Tibial nerve (tissue), 4 donors: ENCODE measurements around the gene ANKRD44. TPM values are rescaled to one million over a fixed set of nuclear protein-coding genes. Genes with fewer than 3 reads are reported as not detected.

Source experiments
- DNase-seq, 2 donors: peaks; one replicate each; pipeline ENCODE4 v3.0.0-alpha.2; 2019; ENCODE audit warnings: low spot score in 2 of 2
- H3K27ac ChIP-seq, 4 donors: fragments of 200-600 bp; sonication (generic) in 3 of 4; one replicate each; pipeline ENCODE4 v1.5.1; 2017 to 2019; ENCODE audit warnings: mild to moderate bottlenecking in 1 of 4
- H3K27me3 ChIP-seq, 2 donors: fragments of 200-600 bp; sonication (generic) in 1 of 2; one replicate each; pipeline versions ENCODE4 v1.5.1 to v1.6.0; 2017 to 2019
- H3K36me3 ChIP-seq, 3 donors: fragments of 200-600 bp; sonication (generic); one replicate each; pipeline ENCODE4 v1.5.1; 2018 to 2019
- H3K4me1 ChIP-seq, 4 donors: fragments of 200-600 bp; sonication (generic) in 3 of 4; one replicate each; pipeline ENCODE4 v1.5.1; 2017 to 2019
- H3K4me3 ChIP-seq, 4 donors: fragments of 200-600 bp; sonication (generic) in 3 of 4; one replicate each; pipeline ENCODE4 v1.5.1; 2017 to 2019; ENCODE audit warnings: mild to moderate bottlenecking in 1 of 4, moderate library complexity in 1 of 4
- H3K9me3 ChIP-seq, 4 donors: fragments of 200-600 bp; sonication (generic) in 3 of 4; one replicate each; pipeline ENCODE4 v1.5.1; 2017 to 2019
- EP300 ChIP-seq, 2 donors: sonication (generic); formaldehyde crosslinking; IDR thresholded peaks; one replicate each; pipeline ENCODE4 v1.6.1; 2017; ENCODE audit warnings: antibody characterized with exemption in 2 of 2, mild to moderate bottlenecking in 1 of 2
- POLR2A ChIP-seq, 2 donors: fragments of 450-650 bp; IDR thresholded peaks; one replicate each; pipeline ENCODE4 v1.6.1; 2017; ENCODE audit warnings: antibody characterized with exemption in 2 of 2, mild to moderate bottlenecking in 2 of 2, moderate library complexity in 2 of 2
- WGBS, 2 donors: methylation state at CpG; one replicate each; pipeline ENCODE4 v1.1.5; 2018; 5-methylcytosine and 5-hydroxymethylcytosine counted together
- total RNA-seq, 4 donors: library from RNA; depleted of rRNA; stranded (reverse); fragments of >200 nt; gene quantifications; one replicate each; pipeline ENCODE4 v1.1.0, GENCODE V29; 2016
- TF ChIP-seq, protein P1 (sequence below), 5 experiments: fragments of 200-600 bp in 3 of 5; fragments of 450-650 bp in 2 of 5; sonication (generic) in 3 of 5; IDR thresholded peaks; one replicate each; pipeline ENCODE4 v1.5.1; 2016 to 2019; ENCODE audit warnings: antibody characterized with exemption in 5 of 5, mild to moderate bottlenecking in 3 of 5, moderate library complexity in 2 of 5

ANKRD44 gene
- total RNA-seq, 4 donors from 2014 or later: 28.5 to 48.9 (median 41.5) TPM

DNA sequence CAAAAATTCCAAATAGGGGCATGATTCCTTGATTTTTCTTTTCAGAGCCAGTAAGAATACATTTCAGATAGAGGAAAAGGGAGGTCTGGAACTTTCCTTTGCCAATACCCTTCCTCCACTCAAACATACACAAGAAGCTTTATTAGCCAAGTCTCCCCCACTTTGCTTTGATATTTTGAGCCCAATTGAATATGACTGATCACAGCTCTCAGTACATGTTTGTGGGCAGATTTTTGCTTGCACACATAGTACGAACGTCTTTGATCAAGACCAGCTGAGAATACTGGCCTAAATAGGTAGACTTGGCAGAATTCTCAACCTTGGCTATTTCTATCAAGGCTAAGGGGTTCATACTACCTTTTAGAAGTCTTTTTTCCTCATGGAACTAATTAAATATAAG lies 235.3 kb downstream of the ANKRD44 start:
- TF ChIP-seq, protein P1, sequence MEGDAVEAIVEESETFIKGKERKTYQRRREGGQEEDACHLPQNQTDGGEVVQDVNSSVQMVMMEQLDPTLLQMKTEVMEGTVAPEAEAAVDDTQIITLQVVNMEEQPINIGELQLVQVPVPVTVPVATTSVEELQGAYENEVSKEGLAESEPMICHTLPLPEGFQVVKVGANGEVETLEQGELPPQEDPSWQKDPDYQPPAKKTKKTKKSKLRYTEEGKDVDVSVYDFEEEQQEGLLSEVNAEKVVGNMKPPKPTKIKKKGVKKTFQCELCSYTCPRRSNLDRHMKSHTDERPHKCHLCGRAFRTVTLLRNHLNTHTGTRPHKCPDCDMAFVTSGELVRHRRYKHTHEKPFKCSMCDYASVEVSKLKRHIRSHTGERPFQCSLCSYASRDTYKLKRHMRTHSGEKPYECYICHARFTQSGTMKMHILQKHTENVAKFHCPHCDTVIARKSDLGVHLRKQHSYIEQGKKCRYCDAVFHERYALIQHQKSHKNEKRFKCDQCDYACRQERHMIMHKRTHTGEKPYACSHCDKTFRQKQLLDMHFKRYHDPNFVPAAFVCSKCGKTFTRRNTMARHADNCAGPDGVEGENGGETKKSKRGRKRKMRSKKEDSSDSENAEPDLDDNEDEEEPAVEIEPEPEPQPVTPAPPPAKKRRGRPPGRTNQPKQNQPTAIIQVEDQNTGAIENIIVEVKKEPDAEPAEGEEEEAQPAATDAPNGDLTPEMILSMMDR (IDR thresholded peaks at IDR 0.05): no peak
- TF ChIP-seq EP300 (IDR thresholded peaks at IDR 0.05) (no peak), POLR2A (IDR thresholded peaks at IDR 0.05) (no peak)
- Histone ChIP-seq H3K27me3 (no peaks in the 10 kb centered on the region), H3K4me3 (no peak overlapping the region), H3K27ac (peak overlapping the region; percentile 51 to 87 (median 69)), H3K4me1 (peaks cover 0 to 93% (median 46%) of the 10 kb centered on the region in 4 donors), H3K9me3 (no peaks in the 10 kb centered on the region), H3K36me3 (no peaks in the 10 kb centered on the region)
- DNase-seq: no peak
- WGBS, 2 donors: 35 to 48% methylated on average over 2 of the region's 2 CpGs

DNA sequence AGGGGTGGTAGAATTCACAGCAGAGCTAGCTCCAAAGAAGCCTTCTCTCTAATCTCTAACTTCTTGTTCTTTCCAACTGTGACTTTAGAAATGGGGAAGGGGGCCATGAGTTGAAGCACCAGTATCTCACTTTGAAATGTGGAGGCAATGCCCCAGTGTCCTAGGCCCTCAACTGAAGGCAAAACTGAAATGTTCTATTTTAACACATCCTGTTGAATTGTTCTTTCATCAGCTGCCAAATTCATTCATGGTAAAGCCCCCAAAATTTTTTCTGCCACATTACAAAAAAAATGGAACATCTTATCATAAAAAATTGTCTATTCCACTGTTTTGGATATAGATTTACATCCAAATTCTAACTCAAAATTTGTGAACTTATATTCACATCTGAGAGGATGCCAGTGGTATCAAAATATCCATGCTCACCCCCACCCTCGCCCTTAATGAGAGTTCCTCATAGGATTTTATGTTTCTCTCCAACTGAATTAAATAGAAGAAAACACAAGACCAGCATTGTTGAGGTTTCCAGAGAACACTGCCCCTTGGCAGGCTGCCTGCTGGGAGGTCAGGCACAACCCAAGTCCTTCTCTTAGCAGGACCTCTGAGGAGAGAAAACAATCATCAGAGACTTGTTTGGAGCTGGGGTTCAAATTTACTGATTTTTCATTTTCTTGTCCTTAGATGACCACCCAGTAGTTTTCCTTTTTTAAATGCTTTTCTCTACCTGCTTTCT lies 236.7 kb downstream of the ANKRD44 start:
- no peak overlapping the region for H3K4me3 ChIP-seq
- peak overlapping the region; percentile 51 to 87 (median 69) for H3K27ac ChIP-seq
- no peaks in the 10 kb centered on the region for H3K27me3 ChIP-seq
- H3K9me3 ChIP-seq: no peaks in the 10 kb centered on the region
- no peak for TF ChIP-seq POLR2A (IDR thresholded peaks at IDR 0.05)
- peak in 1 of 2 donors; percentile 64 for TF ChIP-seq EP300 (IDR thresholded peaks at IDR 0.05)
- TF ChIP-seq, protein P1 (IDR thresholded peaks at IDR 0.05): no peak
- peak; percentile 79 to 80 for DNase-seq
- no peaks in the 10 kb centered on the region for H3K36me3 ChIP-seq
- H3K4me1 ChIP-seq: peaks cover 0 to 85% (median 40%) of the 10 kb centered on the region in 4 donors
- WGBS, 2 donors: 10 to 13% methylated on average over 1 of the region's 1 CpG

DNA sequence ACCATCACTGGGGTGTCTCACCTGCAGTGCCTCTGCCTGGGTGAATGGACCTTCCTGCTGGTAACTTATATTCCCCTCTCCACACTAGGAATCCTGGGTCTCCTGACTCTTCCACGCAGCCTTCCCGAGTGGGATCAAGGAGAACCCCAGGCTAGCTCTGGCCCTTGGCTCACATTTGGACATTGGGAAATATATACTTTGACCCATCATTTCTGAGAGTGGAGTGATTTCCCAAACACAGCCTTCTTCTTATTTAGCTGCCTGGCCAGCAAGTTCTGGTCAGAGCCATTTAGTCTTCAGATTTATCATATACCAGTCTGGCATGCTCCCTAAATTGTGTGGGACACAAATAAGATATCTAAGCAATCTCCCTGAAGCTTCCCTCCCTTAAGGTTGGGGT lies 237.3 kb downstream of the ANKRD44 start:
- Histone ChIP-seq H3K27me3 (no peaks in the 10 kb centered on the region), H3K27ac (peak overlapping the region; percentile 51 to 87 (median 69)), H3K36me3 (no peaks in the 10 kb centered on the region), H3K9me3 (no peaks in the 10 kb centered on the region), H3K4me1 (peaks cover 0 to 79% (median 38%) of the 10 kb centered on the region in 4 donors), H3K4me3 (no peak overlapping the region)
- WGBS, 2 donors: 60% methylated on average over 2 of the region's 2 CpGs
- TF ChIP-seq, protein P1 (IDR thresholded peaks at IDR 0.05): no peak
- TF ChIP-seq POLR2A (IDR thresholded peaks at IDR 0.05) (no peak), EP300 (IDR thresholded peaks at IDR 0.05) (no peak)
- DNase-seq: no peak

DNA sequence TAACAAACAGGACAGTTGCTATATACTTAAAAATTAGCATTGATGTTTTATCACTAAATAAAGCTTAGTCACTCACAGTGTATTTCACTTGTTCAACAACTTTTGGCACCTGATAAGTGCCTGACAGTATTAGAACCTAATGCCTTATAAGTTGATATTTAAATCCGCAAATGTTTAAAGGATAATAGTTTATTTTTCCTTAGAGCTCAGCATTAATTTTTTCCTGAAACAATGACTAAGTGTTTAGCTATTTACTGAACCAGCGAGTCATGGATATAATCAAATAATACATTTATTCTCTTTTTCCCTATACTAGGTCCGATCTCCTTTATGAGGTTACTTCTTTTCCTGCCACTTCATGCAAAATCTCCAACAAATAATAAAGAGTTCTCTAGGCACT lies 238.0 kb downstream of the ANKRD44 start:
- H3K9me3 ChIP-seq: no peaks in the 10 kb centered on the region
- 48 to 63% methylated on average over 3 of the region's 3 CpGs for WGBS, 2 donors
- peaks cover 0 to 71% (median 37%) of the 10 kb centered on the region in 4 donors for H3K4me1 ChIP-seq
- H3K36me3 ChIP-seq: no peaks in the 10 kb centered on the region
- TF ChIP-seq POLR2A (IDR thresholded peaks at IDR 0.05) (no peak), EP300 (IDR thresholded peaks at IDR 0.05) (no peak)
- TF ChIP-seq, protein P1 (IDR thresholded peaks at IDR 0.05): no peak
- no peak for DNase-seq
- H3K27ac ChIP-seq: peak overlapping the region in 3 of 4 donors; percentile 51 to 87 (median 81)
- H3K27me3 ChIP-seq: no peaks in the 10 kb centered on the region
- no peak overlapping the region for H3K4me3 ChIP-seq

DNA sequence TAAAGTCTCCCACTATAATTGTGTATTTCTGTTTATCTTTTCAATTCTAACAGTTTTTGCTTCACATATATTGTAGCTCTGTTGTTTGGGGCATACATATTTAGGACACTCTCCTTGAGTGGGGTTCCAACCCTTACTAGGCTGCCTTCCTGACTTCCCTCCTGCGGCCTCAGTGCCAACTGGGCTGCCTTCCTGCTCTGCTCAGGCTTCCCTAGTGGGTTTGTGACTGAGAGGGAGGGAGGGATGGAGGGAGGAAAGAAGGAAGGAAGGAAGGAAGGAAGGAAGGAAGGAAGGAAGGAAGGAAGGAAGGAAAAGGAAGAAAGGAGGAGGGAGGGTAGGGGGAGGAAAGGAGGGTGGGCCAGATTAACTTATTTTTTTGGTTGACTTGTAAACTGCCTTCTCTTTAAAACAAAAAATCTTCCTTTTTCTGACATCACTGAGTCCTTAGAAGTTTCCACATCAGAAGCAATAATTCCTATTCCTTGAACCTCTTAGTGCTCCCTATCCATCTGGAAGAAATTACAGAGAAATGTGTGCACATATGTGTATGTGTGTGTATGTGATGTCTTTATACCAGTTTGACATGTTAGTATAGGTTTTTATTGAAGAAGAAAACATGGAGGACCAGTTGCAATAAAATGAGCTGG lies 238.7 kb downstream of the ANKRD44 start:
- no peak overlapping the region for H3K4me3 ChIP-seq
- H3K27me3 ChIP-seq: no peaks in the 10 kb centered on the region
- H3K4me1 ChIP-seq: peaks cover 0 to 65% (median 37%) of the 10 kb centered on the region in 4 donors
- TF ChIP-seq POLR2A (IDR thresholded peaks at IDR 0.05) (no peak), EP300 (IDR thresholded peaks at IDR 0.05) (no peak)
- TF ChIP-seq, protein P1 (IDR thresholded peaks at IDR 0.05): no peak
- H3K27ac ChIP-seq: peak overlapping the region in 3 of 4 donors; percentile 35 to 87 (median 81)
- 64 to 79% methylated on average over 1 of the region's 1 CpG for WGBS, 2 donors
- H3K36me3 ChIP-seq: no peaks in the 10 kb centered on the region
- no peak for DNase-seq
- no peaks in the 10 kb centered on the region for H3K9me3 ChIP-seq
